MCF 10A (cell line): ENCODE results near the gene GPR180. TPM values are rescaled to one million over a fixed set of nuclear protein-coding genes. Genes with fewer than 3 reads are reported as not detected.

Source experiments
- BruUV-seq: library from RNA; stranded (reverse); fragments of 400-500 nt; replicated peaks from 2 replicates; lab custom pipeline; 2021; lab: Mats Ljungman, UMichigan
- CTCF ChIA-PET: fragments of 300-600 bp; sonication (Branson Sonifier 250); formaldehyde crosslinking; extraction: SDS; loops from one replicate; lab custom pipeline; 2021; ENCODE audit warnings: antibody characterized with exemption, inconsistent platforms; lab: Yijun Ruan, JAX
- POLR2A ChIA-PET: fragments of 300-600, 350-650 bp; sonication (Branson Sonifier 250); formaldehyde crosslinking; extraction: SDS; loops from one replicate; lab custom pipeline; 2020; ENCODE audit warnings: antibody characterized with exemption, inconsistent platforms; lab: Yijun Ruan, JAX
- DNase-seq: peaks from one replicate; pipeline ENCODE4 v3.0.0-alpha.2; 2018; ENCODE audit not compliant: unreplicated experiment
- H3K27ac Mint-ChIP-seq: one replicate; pipeline ENCODE4 v1.8.0; 2022; ENCODE audit warnings: mild to moderate bottlenecking, low read depth, mixed read lengths; ENCODE audit not compliant: unreplicated experiment
- H3K27me3 Mint-ChIP-seq: one replicate; pipeline ENCODE4 v1.8.0; 2022; ENCODE audit warnings: mixed read lengths; ENCODE audit not compliant: insufficient read depth, unreplicated experiment
- H3K36me3 Mint-ChIP-seq: one replicate; pipeline ENCODE4 v1.8.0; 2022; ENCODE audit warnings: mild to moderate bottlenecking, moderate library complexity, mixed read lengths; ENCODE audit not compliant: insufficient read depth, unreplicated experiment
- H3K4me1 Mint-ChIP-seq: one replicate; pipeline ENCODE4 v1.8.0; 2022; ENCODE audit warnings: mixed read lengths; ENCODE audit not compliant: insufficient read depth, unreplicated experiment
- H3K4me3 Mint-ChIP-seq: one replicate; pipeline ENCODE4 v1.8.0; 2022; ENCODE audit warnings: mild to moderate bottlenecking, moderate library complexity, mixed read lengths; ENCODE audit not compliant: unreplicated experiment
- H3K9me3 Mint-ChIP-seq: one replicate; pipeline ENCODE4 v1.8.0; 2022; ENCODE audit warnings: mixed read lengths; ENCODE audit not compliant: unreplicated experiment
- CTCF ChIP-seq: fragments of 200-600 bp; IDR thresholded peaks from one replicate; pipeline ENCODE4 v1.8.0; 2022; ENCODE audit warnings: antibody characterized with exemption, mild to moderate bottlenecking; ENCODE audit not compliant: unreplicated experiment
- intact Hi-C: fragments of 100-400 bp; cut with micrococcal nuclease; formaldehyde crosslinking; loops from 2 replicates; pipeline ENCODE4 v1.14.1; 2022
- total RNA-seq: library from RNA; stranded (reverse); gene quantifications from 2 replicates; pipeline ENCODE4 v1.2.3, GENCODE V29; 2022

The GPR180 gene
- total RNA-seq, 1 experiment from 2014 or later: 4.9 TPM

GRCh38 chr13:94568443-94568842, 33.2 kb upstream of the GPR180 start:
- Mint-ChIP-seq H3K4me1 (no peaks in the 10 kb centered on the region), H3K27me3 (no peaks in the 10 kb centered on the region), H3K36me3 (peaks cover 43% of the 10 kb centered on the region), H3K27ac (no peak overlapping the region), H3K4me3 (no peak overlapping the region), H3K9me3 (no peaks in the 10 kb centered on the region)
- no peak for TF ChIP-seq CTCF
- ChIA-PET POLR2A (no interaction called here), CTCF (interaction anchor here (1.1 kb wide), 1 partner anchor 58 kb away, joined by 3 read pairs; no protein-coding TSS in a partner anchor)
- no peak for DNase-seq
- intact Hi-C loops: no loop called here
- BruUV-seq: no TSS peak

- no peak for DNase-seq
- ChIA-PET POLR2A (interaction anchor here (0.6 kb wide), 1 partner anchor 9 kb away, joined by 3 read pairs; no protein-coding TSS in a partner anchor), CTCF (interaction anchor here (0.6 to 1.1 kb wide), 3 partner anchors 9 to 67 kb away, joined by 3 to 5 read pairs (median 3); no protein-coding TSS in a partner anchor)
- Mint-ChIP-seq H3K27me3 (no peaks in the 10 kb centered on the region), H3K36me3 (peaks cover 55% of the 10 kb centered on the region), H3K27ac (no peak overlapping the region), H3K9me3 (no peaks in the 10 kb centered on the region), H3K4me3 (no peak overlapping the region), H3K4me1 (no peaks in the 10 kb centered on the region)
- BruUV-seq: no TSS peak
- intact Hi-C loops: no loop called here
- TF ChIP-seq CTCF: no peak
Observed at GRCh38 chr13:94569615-94570014, 32.0 kb upstream of the GPR180 start.

- H3K27ac Mint-ChIP-seq: no peak overlapping the region
- no peaks in the 10 kb centered on the region for H3K4me1 Mint-ChIP-seq
- BruUV-seq: no TSS peak
- peaks cover 90% of the 10 kb centered on the region for H3K36me3 Mint-ChIP-seq
- DNase-seq: no peak
- POLR2A ChIA-PET: interaction anchor here (0.8 to 2.2 kb wide), 4 partner anchors 9 to 42 kb away, joined by 3 to 10 read pairs (median 4); partner anchors contain the start of gene TGDS
- intact Hi-C loops: no loop called here
- H3K4me3 Mint-ChIP-seq: no peak overlapping the region
- no peak for TF ChIP-seq CTCF
- CTCF ChIA-PET: no interaction called here
- H3K9me3 Mint-ChIP-seq: no peaks in the 10 kb centered on the region
- H3K27me3 Mint-ChIP-seq: no peaks in the 10 kb centered on the region
Observed at GRCh38 chr13:94579063-94579462, 22.6 kb upstream of the GPR180 start.

- H3K27me3 Mint-ChIP-seq: no peaks in the 10 kb centered on the region
- ChIA-PET POLR2A (no interaction called here), CTCF (no interaction called here)
- no TSS peak for BruUV-seq
- TF ChIP-seq CTCF: no peak
- H3K4me3 Mint-ChIP-seq: no peak overlapping the region
- peaks cover 91% of the 10 kb centered on the region for H3K36me3 Mint-ChIP-seq
- DNase-seq: no peak
- H3K9me3 Mint-ChIP-seq: no peaks in the 10 kb centered on the region
- H3K4me1 Mint-ChIP-seq: peaks cover 8% of the 10 kb centered on the region
- no peak overlapping the region for H3K27ac Mint-ChIP-seq
- intact Hi-C loops: no loop called here
Observed at GRCh38 chr13:94583926-94584325, 17.7 kb upstream of the GPR180 start.
